ENCODE results near the gene PRSS58. TPM values are rescaled to one million over a fixed set of nuclear protein-coding genes. Genes with fewer than 3 reads are reported as not detected.

Gene PRSS58
- total RNA-seq, 1 donor from 2014 or later, result not detected

DNA sequence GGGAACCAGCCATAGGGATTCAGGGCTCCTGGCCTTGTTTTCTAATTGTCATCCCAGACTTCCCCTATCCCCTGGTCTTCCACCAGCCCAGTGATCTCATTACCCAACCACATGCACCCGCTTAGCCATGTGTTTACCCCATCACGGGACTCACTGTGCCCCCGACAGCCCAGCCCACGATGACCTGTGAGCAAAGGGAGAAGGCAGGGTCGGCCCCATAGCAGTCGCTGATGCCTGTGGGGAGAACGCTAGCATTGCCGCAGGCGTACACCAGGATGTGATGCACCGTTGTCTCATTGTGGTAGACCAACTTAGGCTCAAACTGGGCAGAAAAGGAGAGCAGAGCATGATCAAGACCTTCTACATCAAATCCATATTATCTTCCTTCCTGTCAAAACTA lies 14.0 kb downstream of the PRSS58 start:
- Mint-ChIP-seq H3K4me3 (ENCODE audit: unreplicated experiment) (no peak overlapping the region), H3K27me3 (ENCODE audit: low read depth, unreplicated experiment) (peaks cover 28% of the 10 kb centered on the region), H3K27ac (ENCODE audit: unreplicated experiment) (no peak overlapping the region), H3K9me3 (ENCODE audit: unreplicated experiment) (peaks cover 2% of the 10 kb centered on the region), H3K4me1 (ENCODE audit: low read depth, unreplicated experiment) (no peaks in the 10 kb centered on the region), H3K36me3 (ENCODE audit: low read depth, unreplicated experiment) (no peaks in the 10 kb centered on the region)
- no peak for FAIRE-seq
- Histone ChIP-seq H3K27me3 (ENCODE audit: insufficient read depth, low read length) (no peaks in the 10 kb centered on the region), H3K9me3 (ENCODE audit: insufficient read depth, low read depth, low read length) (no peaks in the 10 kb centered on the region), H2AFZ (ENCODE audit: low read depth, low read length) (no peak overlapping the region), H3K9ac (ENCODE audit: low read length) (no peak overlapping the region), H3K4me1 (ENCODE audit: insufficient read depth, low read length) (no peaks in the 10 kb centered on the region), H3K79me2 (ENCODE audit: insufficient read depth, low read length) (no peaks in the 10 kb centered on the region), H4K20me1 (ENCODE audit: insufficient read depth, low read length) (no peaks in the 10 kb centered on the region), H3K27ac (ENCODE audit: low read depth, low read length) (no peak overlapping the region), H3K4me3 (ENCODE audit: insufficient read depth, low read depth, low read length) (no peak overlapping the region), H3K36me3 (ENCODE audit: insufficient read depth, low read length) (no peaks in the 10 kb centered on the region), H3K4me2 (ENCODE audit: low read length) (no peak overlapping the region)
- TF ChIP-seq EZH2 (IDR thresholded peaks at IDR 0.05; ENCODE audit: insufficient read depth, low read length), result no peak
- no peak for TF ChIP-seq CTCF (IDR thresholded peaks at IDR 0.05; ENCODE audit: insufficient read depth, low read depth, low read length)
- DNase-seq (ENCODE audit: low read depth), result no peak

DNA sequence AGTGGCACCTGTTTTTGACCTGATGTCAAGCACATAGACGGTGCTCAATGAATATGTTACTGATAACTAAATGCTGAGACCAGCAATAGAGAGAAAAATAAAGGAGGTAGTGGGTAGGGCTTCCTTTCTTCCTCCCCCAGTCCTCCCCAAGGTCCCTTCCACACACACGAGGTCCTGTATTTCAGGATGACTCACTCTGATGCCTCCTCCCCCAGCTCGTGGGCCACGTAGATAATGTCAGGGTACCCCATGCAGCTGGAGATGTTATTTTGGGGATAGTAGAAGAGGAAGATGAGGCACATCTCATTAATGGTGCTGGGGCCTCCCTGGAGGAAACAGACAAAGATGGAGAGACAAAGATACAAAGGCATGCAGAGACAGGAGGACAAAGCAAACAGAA lies 17.3 kb downstream of the PRSS58 start:
- Histone ChIP-seq H3K4me3 (ENCODE audit: insufficient read depth, low read depth, low read length) (no peak overlapping the region), H3K4me1 (ENCODE audit: insufficient read depth, low read length) (no peaks in the 10 kb centered on the region), H3K79me2 (ENCODE audit: insufficient read depth, low read length) (no peaks in the 10 kb centered on the region), H4K20me1 (ENCODE audit: insufficient read depth, low read length) (no peaks in the 10 kb centered on the region), H3K27ac (ENCODE audit: low read depth, low read length) (no peak overlapping the region), H3K4me2 (ENCODE audit: low read length) (no peak overlapping the region), H2AFZ (ENCODE audit: low read depth, low read length) (no peak overlapping the region), H3K9me3 (ENCODE audit: insufficient read depth, low read depth, low read length) (no peaks in the 10 kb centered on the region), H3K36me3 (ENCODE audit: insufficient read depth, low read length) (no peaks in the 10 kb centered on the region), H3K9ac (ENCODE audit: low read length) (no peak overlapping the region), H3K27me3 (ENCODE audit: insufficient read depth, low read length) (no peaks in the 10 kb centered on the region)
- Mint-ChIP-seq H3K4me1 (ENCODE audit: low read depth, unreplicated experiment) (no peaks in the 10 kb centered on the region), H3K9me3 (ENCODE audit: unreplicated experiment) (peaks cover 2% of the 10 kb centered on the region), H3K27ac (ENCODE audit: unreplicated experiment) (no peak overlapping the region), H3K27me3 (ENCODE audit: low read depth, unreplicated experiment) (peaks cover 30% of the 10 kb centered on the region), H3K36me3 (ENCODE audit: low read depth, unreplicated experiment) (no peaks in the 10 kb centered on the region), H3K4me3 (ENCODE audit: unreplicated experiment) (no peak overlapping the region)
- no peak for TF ChIP-seq CTCF (IDR thresholded peaks at IDR 0.05; ENCODE audit: insufficient read depth, low read depth, low read length)
- no peak for TF ChIP-seq EZH2 (IDR thresholded peaks at IDR 0.05; ENCODE audit: insufficient read depth, low read length)
- no peak for FAIRE-seq
- DNase-seq (ENCODE audit: low read depth), result no peak

DNA sequence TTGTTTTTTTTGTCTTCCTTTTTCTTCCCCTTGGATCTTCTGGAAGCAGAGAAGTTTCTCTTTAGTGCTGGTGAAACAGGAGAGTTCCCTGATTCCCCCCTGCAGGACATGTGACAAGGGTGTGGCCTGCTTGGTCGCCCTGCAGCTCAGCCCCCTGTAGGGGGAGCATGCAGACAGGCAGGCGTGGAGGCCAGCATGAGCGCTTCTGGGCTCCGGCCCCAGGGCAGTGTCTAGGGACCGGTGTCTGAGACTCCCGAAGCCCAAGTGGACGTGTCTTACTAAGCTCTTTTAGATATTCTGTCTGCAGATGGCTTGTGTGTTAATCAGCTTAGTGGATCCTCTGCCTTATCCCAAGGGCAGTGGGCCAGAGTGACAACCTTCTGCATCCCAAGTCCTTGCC lies 26.1 kb downstream of the PRSS58 start:
- no peaks in the 10 kb centered on the region for H4K20me1 ChIP-seq (ENCODE audit: insufficient read depth, low read length)
- H3K27me3 Mint-ChIP-seq (ENCODE audit: low read depth, unreplicated experiment), result peaks cover 6% of the 10 kb centered on the region
- H3K27me3 ChIP-seq (ENCODE audit: insufficient read depth, low read length), result no peaks in the 10 kb centered on the region
- no peak overlapping the region for H3K4me3 ChIP-seq (ENCODE audit: insufficient read depth, low read depth, low read length)
- no peak overlapping the region for H3K27ac ChIP-seq (ENCODE audit: low read depth, low read length)
- no peaks in the 10 kb centered on the region for H3K36me3 ChIP-seq (ENCODE audit: insufficient read depth, low read length)
- no peak for DNase-seq (ENCODE audit: low read depth)
- peaks cover 5% of the 10 kb centered on the region for H3K4me1 Mint-ChIP-seq (ENCODE audit: low read depth, unreplicated experiment)
- H3K27ac Mint-ChIP-seq (ENCODE audit: unreplicated experiment), result no peak overlapping the region
- FAIRE-seq, result no peak
- no peaks in the 10 kb centered on the region for H3K9me3 ChIP-seq (ENCODE audit: insufficient read depth, low read depth, low read length)
- H3K79me2 ChIP-seq (ENCODE audit: insufficient read depth, low read length), result no peaks in the 10 kb centered on the region
- no peak overlapping the region for H2AFZ ChIP-seq (ENCODE audit: low read depth, low read length)
- H3K36me3 Mint-ChIP-seq (ENCODE audit: low read depth, unreplicated experiment), result no peaks in the 10 kb centered on the region
- TF ChIP-seq CTCF (IDR thresholded peaks at IDR 0.05; ENCODE audit: insufficient read depth, low read depth, low read length), result no peak
- no peak for TF ChIP-seq EZH2 (IDR thresholded peaks at IDR 0.05; ENCODE audit: insufficient read depth, low read length)
- H3K4me3 Mint-ChIP-seq (ENCODE audit: unreplicated experiment), result no peak overlapping the region
- no peak overlapping the region for H3K9ac ChIP-seq (ENCODE audit: low read length)
- H3K4me1 ChIP-seq (ENCODE audit: insufficient read depth, low read length), result no peaks in the 10 kb centered on the region
- H3K9me3 Mint-ChIP-seq (ENCODE audit: unreplicated experiment), result no peaks in the 10 kb centered on the region
- H3K4me2 ChIP-seq (ENCODE audit: low read length), result no peak overlapping the region

Data from astrocyte (in vitro differentiated cells and primary cell).